Measurements from ENCODE around the gene ACER3.

Gene ACER3

DNA sequence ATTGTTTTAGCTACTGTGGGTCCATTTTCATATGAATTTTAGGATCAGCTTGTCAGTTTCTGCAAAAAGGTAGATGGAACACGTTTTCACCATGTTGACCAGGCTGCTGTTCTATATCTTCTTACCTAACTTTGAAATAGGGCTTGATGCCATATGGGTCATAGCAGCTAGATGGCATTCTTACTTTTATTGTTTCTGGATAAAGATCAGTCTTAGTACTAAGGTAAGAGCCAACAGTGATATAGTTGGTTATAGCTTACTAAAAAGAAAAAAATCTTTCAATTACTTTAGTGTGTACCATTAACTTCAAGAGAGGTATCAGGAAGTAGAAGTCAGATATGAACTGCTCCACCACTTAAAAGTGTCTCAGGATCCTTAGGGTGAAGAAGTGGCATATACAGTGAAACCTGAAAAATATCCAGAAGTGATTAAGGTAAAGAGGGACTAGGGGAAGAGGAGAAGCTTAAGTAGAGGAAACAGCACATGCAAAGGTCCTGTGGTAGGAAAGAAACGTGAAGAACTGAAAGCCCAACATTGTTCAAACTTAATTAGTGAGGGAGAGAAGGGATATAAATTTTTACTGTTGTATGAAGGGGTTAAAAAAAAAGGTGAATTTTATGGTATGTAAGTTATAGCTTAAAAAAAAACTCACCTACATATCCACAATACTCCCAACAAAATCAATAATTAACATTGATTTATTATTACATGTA, 113.6 kb downstream of the ACER3 start:
- TF ChIP-seq, protein P1, sequence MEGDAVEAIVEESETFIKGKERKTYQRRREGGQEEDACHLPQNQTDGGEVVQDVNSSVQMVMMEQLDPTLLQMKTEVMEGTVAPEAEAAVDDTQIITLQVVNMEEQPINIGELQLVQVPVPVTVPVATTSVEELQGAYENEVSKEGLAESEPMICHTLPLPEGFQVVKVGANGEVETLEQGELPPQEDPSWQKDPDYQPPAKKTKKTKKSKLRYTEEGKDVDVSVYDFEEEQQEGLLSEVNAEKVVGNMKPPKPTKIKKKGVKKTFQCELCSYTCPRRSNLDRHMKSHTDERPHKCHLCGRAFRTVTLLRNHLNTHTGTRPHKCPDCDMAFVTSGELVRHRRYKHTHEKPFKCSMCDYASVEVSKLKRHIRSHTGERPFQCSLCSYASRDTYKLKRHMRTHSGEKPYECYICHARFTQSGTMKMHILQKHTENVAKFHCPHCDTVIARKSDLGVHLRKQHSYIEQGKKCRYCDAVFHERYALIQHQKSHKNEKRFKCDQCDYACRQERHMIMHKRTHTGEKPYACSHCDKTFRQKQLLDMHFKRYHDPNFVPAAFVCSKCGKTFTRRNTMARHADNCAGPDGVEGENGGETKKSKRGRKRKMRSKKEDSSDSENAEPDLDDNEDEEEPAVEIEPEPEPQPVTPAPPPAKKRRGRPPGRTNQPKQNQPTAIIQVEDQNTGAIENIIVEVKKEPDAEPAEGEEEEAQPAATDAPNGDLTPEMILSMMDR (IDR thresholded peaks at IDR 0.05; ENCODE audit: control insufficient read depth, insufficient read depth, low read depth, low read length, missing control alignments), result no peak
- DNase-seq (ENCODE audit: low read depth), result no peak

DNA sequence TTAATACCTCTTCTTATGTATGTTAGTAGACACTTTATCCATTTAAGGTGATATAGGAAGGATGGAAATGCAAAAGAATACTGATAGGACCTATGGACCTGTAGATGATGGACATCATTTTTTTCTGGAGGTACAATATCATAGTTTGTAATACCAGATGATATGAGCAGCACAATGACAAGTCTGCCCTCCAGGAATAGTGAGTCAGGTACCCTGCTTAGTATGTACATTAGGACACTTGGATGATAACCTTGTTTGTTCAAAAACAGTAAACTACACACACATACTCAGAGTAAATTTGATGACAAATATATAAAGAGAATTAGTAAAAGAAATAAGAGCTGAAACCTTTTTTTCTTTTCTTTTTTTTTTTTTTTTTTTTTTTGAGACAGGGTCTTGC, 114.8 kb downstream of the ACER3 start:
- H3K4me3 ChIP-seq (ENCODE audit: control insufficient read depth, low read depth, low read length), result no peak overlapping the region
- no peak for DNase-seq (ENCODE audit: low read depth)
- TF ChIP-seq, protein P1 (IDR thresholded peaks at IDR 0.05; ENCODE audit: control insufficient read depth, insufficient read depth, low read depth, low read length, missing control alignments), result no peak

More for the DNA sequence above, 113.6 kb downstream of the ACER3 start:
- H3K4me3 ChIP-seq (ENCODE audit: control insufficient read depth, low read depth, low read length), result no peak overlapping the region

DNA sequence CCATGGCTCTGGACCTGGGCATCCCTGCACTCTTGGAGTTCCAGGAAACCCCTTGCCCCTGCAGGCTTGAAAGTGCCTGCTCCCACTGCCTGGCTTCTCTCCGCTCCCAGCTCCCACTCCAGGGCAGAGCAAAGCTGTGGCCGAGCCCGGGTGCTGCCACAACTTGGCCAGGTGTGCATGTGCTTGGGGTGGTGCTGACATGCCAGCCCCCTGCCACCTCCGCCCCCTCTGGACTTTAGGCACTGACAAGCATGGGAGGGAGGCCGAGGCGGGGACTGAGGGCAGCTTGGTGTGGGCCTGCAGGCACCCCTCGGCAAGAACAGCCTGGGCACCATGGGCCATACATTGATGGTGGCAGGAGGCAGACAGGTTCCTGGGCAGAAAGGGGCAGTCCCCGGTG, 117.1 kb downstream of the ACER3 start:
- DNase-seq (ENCODE audit: low read depth), result no peak
- TF ChIP-seq, protein P1 (IDR thresholded peaks at IDR 0.05; ENCODE audit: control insufficient read depth, insufficient read depth, low read depth, low read length, missing control alignments), result no peak
- no peak overlapping the region for H3K4me3 ChIP-seq (ENCODE audit: control insufficient read depth, low read depth, low read length)

DNA sequence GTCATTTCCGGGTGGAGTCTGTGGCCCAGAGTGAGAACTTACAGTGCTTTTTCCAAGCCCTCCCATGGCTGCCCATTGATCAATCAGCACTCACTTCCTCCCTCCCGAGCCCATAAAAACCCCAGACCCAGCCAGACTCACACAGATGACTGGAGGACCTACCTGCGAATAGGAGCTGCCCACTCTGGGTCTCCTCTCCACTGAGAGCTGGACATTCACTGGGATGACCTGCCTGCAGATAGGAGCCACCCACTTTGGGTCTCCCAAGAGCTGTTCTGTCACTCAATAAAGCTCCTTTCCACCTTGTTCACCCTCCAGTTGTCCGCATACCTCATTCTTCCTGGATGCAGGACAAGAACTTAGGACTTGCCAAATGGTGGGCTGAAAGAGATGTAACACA, 117.5 kb downstream of the ACER3 start:
- TF ChIP-seq, protein P1 (IDR thresholded peaks at IDR 0.05; ENCODE audit: control insufficient read depth, insufficient read depth, low read depth, low read length, missing control alignments), result no peak
- no peak overlapping the region for H3K4me3 ChIP-seq (ENCODE audit: control insufficient read depth, low read depth, low read length)
- no peak for DNase-seq (ENCODE audit: low read depth)

DNA sequence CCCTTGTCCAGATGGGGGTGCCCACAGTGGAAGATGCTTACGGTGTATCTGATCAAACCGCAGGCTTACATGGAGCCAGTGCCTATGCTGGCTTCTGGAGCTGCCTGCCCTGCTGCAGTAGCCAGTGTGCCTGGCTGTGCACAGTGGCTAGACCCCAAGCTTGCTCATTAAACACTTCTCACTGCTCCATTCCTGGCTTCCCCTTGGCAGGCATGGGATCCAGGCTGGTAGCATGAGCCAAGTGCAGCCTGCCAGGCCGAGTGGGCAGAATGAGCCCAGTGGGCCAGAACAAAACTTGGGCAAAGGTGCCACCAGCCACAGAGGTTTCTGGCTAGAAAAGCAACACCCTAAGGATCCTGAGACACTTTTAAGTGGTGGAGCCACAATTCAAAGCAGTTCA, 118.1 kb downstream of the ACER3 start:
- TF ChIP-seq, protein P1 (IDR thresholded peaks at IDR 0.05; ENCODE audit: control insufficient read depth, insufficient read depth, low read depth, low read length, missing control alignments), result no peak
- DNase-seq (ENCODE audit: low read depth), result no peak

DNA sequence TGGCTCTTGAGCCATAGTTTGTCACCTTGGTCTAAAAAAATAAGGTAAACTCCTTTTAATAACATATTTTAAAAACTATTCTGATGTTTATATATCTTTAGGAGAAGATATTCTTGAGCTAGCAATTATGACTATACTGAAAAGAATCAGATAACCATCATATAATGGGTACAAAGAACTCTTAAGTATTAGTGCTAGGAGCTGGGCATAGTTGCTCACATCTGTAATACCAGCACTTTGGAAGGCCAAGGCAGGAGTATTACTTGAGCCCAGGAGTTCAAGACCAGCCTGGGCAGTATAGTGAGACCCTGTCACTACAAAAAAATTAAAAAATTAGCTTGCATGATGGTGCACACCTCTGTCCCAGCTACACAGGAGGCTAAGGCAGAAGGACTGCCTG, 119.5 kb downstream of the ACER3 start:
- H3K4me3 ChIP-seq (ENCODE audit: control insufficient read depth, low read depth, low read length), result no peak overlapping the region
- no peak for DNase-seq (ENCODE audit: low read depth)
- TF ChIP-seq, protein P1 (IDR thresholded peaks at IDR 0.05; ENCODE audit: control insufficient read depth, insufficient read depth, low read depth, low read length, missing control alignments), result no peak

More for the DNA sequence above, 118.1 kb downstream of the ACER3 start:
- no peak overlapping the region for H3K4me3 ChIP-seq (ENCODE audit: control insufficient read depth, low read depth, low read length)

Measured in AG09309 (cell line).